Adipocyte (in vitro differentiated cells): Measurements from ENCODE around the gene OSMR.

Experiments
- DNase-seq: peaks from one replicate; pipeline ENCODE4 v3.0.0-alpha.2; 2015; ENCODE audit warnings: low read depth
- H3K27me3 ChIP-seq: replicated peaks from 2 replicates; pipeline ENCODE4 v1.7.0; 2013; ENCODE audit warnings: mild to moderate bottlenecking, low read length, moderate library complexity; ENCODE audit not compliant: control insufficient read depth, insufficient read depth
- H3K36me3 ChIP-seq: 2 replicates; pipeline ENCODE4 v1.7.0; 2013; ENCODE audit warnings: low read length, mild to moderate bottlenecking, moderate library complexity; ENCODE audit not compliant: control insufficient read depth, insufficient read depth, severe bottlenecking
- H3K4me1 ChIP-seq: 2 replicates; pipeline ENCODE4 v1.7.0; 2013; ENCODE audit warnings: mild to moderate bottlenecking, low read length, moderate library complexity; ENCODE audit not compliant: control insufficient read depth, insufficient read depth
- H3K4me3 ChIP-seq: 2 replicates; pipeline ENCODE4 v1.7.0; 2013; ENCODE audit warnings: mild to moderate bottlenecking, low read length, moderate library complexity
- H3K9ac ChIP-seq: 2 replicates; pipeline ENCODE4 v1.7.0; 2013; ENCODE audit warnings: mild to moderate bottlenecking, low read length, moderate library complexity
- H3K9me3 ChIP-seq: 2 replicates; pipeline ENCODE4 v1.7.0; 2013; ENCODE audit warnings: mild to moderate bottlenecking, low read length, moderate library complexity; ENCODE audit not compliant: control insufficient read depth

Gene OSMR

GRCh38 chr5:38911933-38912332 lies 66.1 kb downstream of the OSMR start:
- Histone ChIP-seq H3K4me1 (no peaks in the 10 kb centered on the region), H3K36me3 (peaks cover 58% of the 10 kb centered on the region), H3K4me3 (no peak overlapping the region), H3K9me3 (no peaks in the 10 kb centered on the region), H3K9ac (no peak overlapping the region), H3K27me3 (no peaks in the 10 kb centered on the region)
- no peak for DNase-seq

GRCh38 chr5:38913714-38914113 lies 67.9 kb downstream of the OSMR start:
- Histone ChIP-seq H3K36me3 (peaks cover 58% of the 10 kb centered on the region), H3K27me3 (no peaks in the 10 kb centered on the region), H3K9ac (no peak overlapping the region), H3K4me1 (peaks cover 3% of the 10 kb centered on the region), H3K9me3 (no peaks in the 10 kb centered on the region), H3K4me3 (no peak overlapping the region)
- no peak for DNase-seq

- H3K9ac ChIP-seq: no peak overlapping the region
- DNase-seq: no peak
These were observed 71.0 kb downstream of the OSMR start for GRCh38 chr5:38916802-38917201.

GRCh38 chr5:38921174-38921573 lies 75.4 kb downstream of the OSMR start:
- H3K9ac ChIP-seq: no peak overlapping the region
- H3K4me3 ChIP-seq: no peak overlapping the region
- peaks cover 60% of the 10 kb centered on the region for H3K4me1 ChIP-seq
- H3K36me3 ChIP-seq: peaks cover 84% of the 10 kb centered on the region
- DNase-seq: no peak
- no peaks in the 10 kb centered on the region for H3K9me3 ChIP-seq
- H3K27me3 ChIP-seq: no peaks in the 10 kb centered on the region

More at GRCh38 chr5:38916802-38917201, 71.0 kb downstream of the OSMR start:
- Histone ChIP-seq H3K9me3 (no peaks in the 10 kb centered on the region), H3K4me1 (peaks cover 16% of the 10 kb centered on the region), H3K4me3 (no peak overlapping the region), H3K36me3 (peaks cover 60% of the 10 kb centered on the region), H3K27me3 (no peaks in the 10 kb centered on the region)

GRCh38 chr5:38922199-38922598 lies 76.4 kb downstream of the OSMR start:
- Histone ChIP-seq H3K4me1 (peaks cover 70% of the 10 kb centered on the region), H3K4me3 (no peak overlapping the region), H3K9me3 (no peaks in the 10 kb centered on the region), H3K9ac (no peak overlapping the region), H3K27me3 (no peaks in the 10 kb centered on the region), H3K36me3 (peaks cover 88% of the 10 kb centered on the region)
- DNase-seq: peak; percentile 47

GRCh38 chr5:38923661-38924451 lies 78.0 kb downstream of the OSMR start:
- Histone ChIP-seq H3K4me3 (peak overlapping the region; percentile 42), H3K36me3 (peaks cover 88% of the 10 kb centered on the region), H3K9ac (peak overlapping the region; percentile 80), H3K4me1 (peaks cover 79% of the 10 kb centered on the region), H3K27me3 (no peaks in the 10 kb centered on the region), H3K9me3 (no peaks in the 10 kb centered on the region)
- DNase-seq: peak; percentile 70

- Histone ChIP-seq H3K4me3 (peak overlapping the region; percentile 12), H3K4me1 (peaks cover 71% of the 10 kb centered on the region), H3K9ac (peak overlapping the region; percentile 72), H3K36me3 (peaks cover 88% of the 10 kb centered on the region), H3K9me3 (no peaks in the 10 kb centered on the region), H3K27me3 (no peaks in the 10 kb centered on the region)
- DNase-seq: peak; percentile 83
These were observed 79.5 kb downstream of the OSMR start for GRCh38 chr5:38925154-38925925.

GRCh38 chr5:38926121-38926520 lies 80.3 kb downstream of the OSMR start:
- Histone ChIP-seq H3K36me3 (peaks cover 88% of the 10 kb centered on the region), H3K4me1 (peaks cover 71% of the 10 kb centered on the region), H3K9me3 (no peaks in the 10 kb centered on the region), H3K4me3 (peak overlapping the region; percentile 5), H3K27me3 (no peaks in the 10 kb centered on the region), H3K9ac (peak overlapping the region; percentile 72)
- no peak for DNase-seq

- no peak for DNase-seq
These were observed 81.7 kb downstream of the OSMR start for GRCh38 chr5:38927470-38927869.

GRCh38 chr5:38929838-38930237 lies 84.0 kb downstream of the OSMR start:
- Histone ChIP-seq H3K4me1 (peaks cover 38% of the 10 kb centered on the region), H3K4me3 (no peak overlapping the region), H3K27me3 (no peaks in the 10 kb centered on the region), H3K9ac (no peak overlapping the region), H3K9me3 (no peaks in the 10 kb centered on the region), H3K36me3 (peaks cover 99% of the 10 kb centered on the region)
- no peak for DNase-seq

More at GRCh38 chr5:38927470-38927869, 81.7 kb downstream of the OSMR start:
- Histone ChIP-seq H3K4me1 (peaks cover 61% of the 10 kb centered on the region), H3K27me3 (no peaks in the 10 kb centered on the region), H3K9ac (no peak overlapping the region), H3K4me3 (peak overlapping the region; percentile 11), H3K9me3 (no peaks in the 10 kb centered on the region), H3K36me3 (peaks cover 88% of the 10 kb centered on the region)

GRCh38 chr5:38931731-38932130 lies 85.9 kb downstream of the OSMR start:
- H3K27me3 ChIP-seq: no peaks in the 10 kb centered on the region
- no peak overlapping the region for H3K4me3 ChIP-seq
- no peak overlapping the region for H3K9ac ChIP-seq
- DNase-seq: no peak
- H3K4me1 ChIP-seq: peaks cover 19% of the 10 kb centered on the region
- H3K9me3 ChIP-seq: no peaks in the 10 kb centered on the region
- peaks cover 99% of the 10 kb centered on the region for H3K36me3 ChIP-seq
